Osteocyte (in vitro differentiated cells): ENCODE results near the gene SLC8A2. TPM values are rescaled to one million over a fixed set of nuclear protein-coding genes. Genes with fewer than 3 reads are reported as not detected.
"Not testable (repeated sequence)": the region's sequence is repeated elsewhere in the genome, so short reads cannot be mapped to it uniquely, and the experiment has no call there.

Experiments
- DNase-seq: peaks from one replicate; pipeline ENCODE4 v3.0.0; 2021; ENCODE audit warnings: mixed read lengths; ENCODE audit not compliant: unreplicated experiment; ENCODE audit errors: extremely low spot score
- H3K27ac Mint-ChIP-seq: one replicate; pipeline ENCODE4 v1.8.0; 2021; ENCODE audit warnings: mild to moderate bottlenecking, mixed read lengths; ENCODE audit not compliant: unreplicated experiment
- H3K27me3 Mint-ChIP-seq: one replicate; pipeline ENCODE4 v1.8.0; 2021; ENCODE audit warnings: mixed read lengths; ENCODE audit not compliant: unreplicated experiment
- H3K36me3 Mint-ChIP-seq: one replicate; pipeline ENCODE4 v1.8.0; 2021; ENCODE audit warnings: mixed read lengths; ENCODE audit not compliant: unreplicated experiment
- H3K4me1 Mint-ChIP-seq: one replicate; pipeline ENCODE4 v1.8.0; 2021; ENCODE audit warnings: mixed read lengths; ENCODE audit not compliant: unreplicated experiment
- H3K4me3 Mint-ChIP-seq: one replicate; pipeline ENCODE4 v1.8.0; 2021; ENCODE audit warnings: mild to moderate bottlenecking, moderate library complexity, mixed read lengths; ENCODE audit not compliant: unreplicated experiment
- H3K9me3 Mint-ChIP-seq: one replicate; pipeline ENCODE4 v1.8.0; 2021; ENCODE audit warnings: mixed read lengths; ENCODE audit not compliant: unreplicated experiment
- total RNA-seq: library from RNA; stranded (reverse); gene quantifications from 2 replicates; pipeline ENCODE4 v1.2.1, GENCODE V29; 2021
- TF ChIP-seq, protein P1 (sequence below): fragments of 200-600 bp; sonication (generic); IDR thresholded peaks from 2 replicates; pipeline ENCODE4 v1.5.0; 2021; ENCODE audit warnings: antibody characterized with exemption, mild to moderate bottlenecking, moderate library complexity

SLC8A2 gene
- total RNA-seq, 1 donor from 2014 or later: not detected

DNA sequence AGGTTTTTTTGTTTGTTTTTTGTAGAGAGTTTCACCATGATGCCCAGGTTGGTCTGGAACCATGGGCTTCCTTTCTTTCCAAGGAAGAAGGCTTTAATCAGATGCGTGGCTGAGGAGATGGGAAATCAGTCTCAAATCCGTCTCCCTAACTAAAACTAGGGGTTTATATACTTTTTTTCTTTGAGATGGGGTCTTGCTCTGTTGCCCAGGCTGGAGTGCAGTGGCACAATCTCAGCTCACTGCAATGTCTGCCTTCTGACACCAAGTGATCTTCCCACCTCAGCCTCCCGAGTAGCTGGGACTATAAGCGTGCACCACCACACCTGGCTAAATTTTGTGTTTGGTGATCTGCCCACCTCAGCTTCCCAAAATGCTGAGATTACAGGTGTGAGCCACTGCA lies 87.2 kb downstream of the SLC8A2 start:
- not testable (repeated sequence) for H3K27me3 Mint-ChIP-seq, H3K4me1 Mint-ChIP-seq, H3K27ac Mint-ChIP-seq, DNase-seq, H3K4me3 Mint-ChIP-seq, H3K9me3 Mint-ChIP-seq
- H3K36me3 Mint-ChIP-seq: peaks cover 17% of the 10 kb centered on the region

DNA sequence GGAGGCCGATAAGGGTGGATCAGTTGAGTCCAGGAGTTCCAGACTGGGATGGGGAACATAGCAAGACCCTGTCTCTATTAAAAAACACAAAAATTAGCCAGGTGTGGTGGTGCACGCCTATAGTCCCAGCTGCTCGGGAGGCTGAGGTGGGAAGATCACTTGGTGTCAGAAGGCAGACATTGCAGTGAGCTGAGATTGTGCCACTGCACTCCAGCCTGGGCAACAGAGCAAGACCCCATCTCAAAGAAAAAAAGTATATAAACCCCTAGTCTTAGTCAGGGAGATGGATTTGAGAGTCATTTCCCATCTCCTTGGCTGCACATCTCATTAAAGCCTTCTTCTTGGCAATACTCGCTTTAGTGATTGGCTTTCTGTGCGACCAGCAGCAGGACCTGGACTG lies 87.8 kb downstream of the SLC8A2 start:
- H3K27ac Mint-ChIP-seq, DNase-seq, H3K4me1 Mint-ChIP-seq, H3K9me3 Mint-ChIP-seq, H3K4me3 Mint-ChIP-seq, H3K27me3 Mint-ChIP-seq: not testable (repeated sequence)
- peaks cover 17% of the 10 kb centered on the region for H3K36me3 Mint-ChIP-seq

DNA sequence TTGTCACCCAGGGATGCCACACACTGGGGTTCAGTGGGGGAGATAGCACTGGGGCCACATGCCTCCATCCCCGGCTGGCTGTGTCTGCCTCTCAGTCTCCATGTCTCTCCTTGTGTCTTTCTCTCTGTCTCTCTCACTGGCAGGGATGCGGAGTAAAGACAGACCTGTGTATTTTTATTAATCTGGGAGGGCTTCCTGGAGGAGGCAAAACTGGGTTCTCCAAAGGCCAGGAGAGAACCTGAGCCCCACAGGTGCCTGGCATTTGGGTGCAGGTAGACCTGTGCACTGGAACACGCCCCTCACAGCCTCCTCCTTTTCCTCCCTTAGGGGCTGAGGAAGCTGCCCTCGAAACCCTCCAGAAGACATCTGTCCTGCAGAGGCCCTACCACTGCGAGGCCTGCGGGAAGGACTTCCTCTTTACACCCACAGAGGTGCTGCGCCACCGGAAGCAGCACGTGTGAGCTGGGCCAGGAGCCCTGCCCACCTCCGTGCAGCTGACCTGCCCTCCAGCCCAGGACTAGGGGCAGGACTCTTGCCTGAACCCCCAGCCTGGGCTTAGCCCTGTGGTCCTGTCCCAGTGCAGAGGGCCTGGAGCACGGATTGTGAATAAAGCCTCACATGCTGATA lies 89.9 kb downstream of the SLC8A2 start:
- no peak overlapping the region for H3K4me3 Mint-ChIP-seq
- H3K9me3 Mint-ChIP-seq: no peaks in the 10 kb centered on the region
- no peaks in the 10 kb centered on the region for H3K27me3 Mint-ChIP-seq
- H3K4me1 Mint-ChIP-seq: no peaks in the 10 kb centered on the region
- TF ChIP-seq, protein P1, sequence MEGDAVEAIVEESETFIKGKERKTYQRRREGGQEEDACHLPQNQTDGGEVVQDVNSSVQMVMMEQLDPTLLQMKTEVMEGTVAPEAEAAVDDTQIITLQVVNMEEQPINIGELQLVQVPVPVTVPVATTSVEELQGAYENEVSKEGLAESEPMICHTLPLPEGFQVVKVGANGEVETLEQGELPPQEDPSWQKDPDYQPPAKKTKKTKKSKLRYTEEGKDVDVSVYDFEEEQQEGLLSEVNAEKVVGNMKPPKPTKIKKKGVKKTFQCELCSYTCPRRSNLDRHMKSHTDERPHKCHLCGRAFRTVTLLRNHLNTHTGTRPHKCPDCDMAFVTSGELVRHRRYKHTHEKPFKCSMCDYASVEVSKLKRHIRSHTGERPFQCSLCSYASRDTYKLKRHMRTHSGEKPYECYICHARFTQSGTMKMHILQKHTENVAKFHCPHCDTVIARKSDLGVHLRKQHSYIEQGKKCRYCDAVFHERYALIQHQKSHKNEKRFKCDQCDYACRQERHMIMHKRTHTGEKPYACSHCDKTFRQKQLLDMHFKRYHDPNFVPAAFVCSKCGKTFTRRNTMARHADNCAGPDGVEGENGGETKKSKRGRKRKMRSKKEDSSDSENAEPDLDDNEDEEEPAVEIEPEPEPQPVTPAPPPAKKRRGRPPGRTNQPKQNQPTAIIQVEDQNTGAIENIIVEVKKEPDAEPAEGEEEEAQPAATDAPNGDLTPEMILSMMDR: no peak
- peaks cover 20% of the 10 kb centered on the region for H3K36me3 Mint-ChIP-seq
- no peak overlapping the region for H3K27ac Mint-ChIP-seq
- DNase-seq: no peak

DNA sequence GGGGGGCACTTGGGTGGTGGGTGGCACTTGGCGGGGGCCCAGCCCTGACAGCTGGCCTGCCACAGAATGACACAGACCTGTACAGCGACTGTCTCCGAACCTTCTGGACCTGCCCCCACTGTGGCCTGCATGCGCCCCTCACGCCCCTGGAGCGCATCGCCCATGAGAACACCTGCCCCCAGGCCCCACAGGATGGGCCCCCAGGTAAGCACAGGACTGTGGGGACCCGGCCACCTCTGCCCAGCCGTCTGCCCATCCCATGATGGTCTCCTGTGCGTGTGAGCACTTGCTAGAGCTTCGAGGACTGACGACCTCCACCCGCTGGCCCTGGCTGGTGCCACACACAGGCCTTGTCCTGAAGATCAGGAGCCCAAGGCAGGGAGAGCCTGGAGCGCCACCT lies 90.6 kb downstream of the SLC8A2 start:
- H3K36me3 Mint-ChIP-seq: peaks cover 21% of the 10 kb centered on the region
- H3K9me3 Mint-ChIP-seq: no peaks in the 10 kb centered on the region
- no peak overlapping the region for H3K4me3 Mint-ChIP-seq
- H3K27me3 Mint-ChIP-seq: no peaks in the 10 kb centered on the region
- TF ChIP-seq, protein P1: no peak
- H3K4me1 Mint-ChIP-seq: no peaks in the 10 kb centered on the region
- DNase-seq: no peak
- H3K27ac Mint-ChIP-seq: no peak overlapping the region

DNA sequence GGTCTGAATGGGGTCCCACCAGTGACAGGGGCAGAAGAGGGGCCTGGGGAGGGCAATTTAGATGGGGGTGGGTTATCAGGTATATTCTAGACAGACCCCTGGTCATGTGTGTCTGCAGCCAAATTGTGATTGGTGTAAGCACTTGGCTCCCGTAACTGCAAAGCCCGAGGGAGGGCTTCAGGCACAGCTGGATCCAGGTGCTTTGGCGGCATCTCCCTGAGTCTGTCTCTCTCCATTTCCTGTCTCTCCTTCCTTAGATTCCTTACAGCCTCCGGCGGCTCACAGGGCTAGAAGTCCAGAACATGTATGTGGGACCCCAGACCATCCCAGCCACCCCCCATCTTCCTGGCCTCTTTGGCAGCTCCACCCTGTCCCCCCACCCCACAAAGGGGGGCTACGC lies 91.1 kb downstream of the SLC8A2 start:
- Mint-ChIP-seq H3K27me3 (no peaks in the 10 kb centered on the region), H3K36me3 (peaks cover 25% of the 10 kb centered on the region), H3K4me3 (no peak overlapping the region), H3K9me3 (no peaks in the 10 kb centered on the region), H3K4me1 (no peaks in the 10 kb centered on the region), H3K27ac (no peak overlapping the region)
- TF ChIP-seq, protein P1: no peak
- no peak for DNase-seq

DNA sequence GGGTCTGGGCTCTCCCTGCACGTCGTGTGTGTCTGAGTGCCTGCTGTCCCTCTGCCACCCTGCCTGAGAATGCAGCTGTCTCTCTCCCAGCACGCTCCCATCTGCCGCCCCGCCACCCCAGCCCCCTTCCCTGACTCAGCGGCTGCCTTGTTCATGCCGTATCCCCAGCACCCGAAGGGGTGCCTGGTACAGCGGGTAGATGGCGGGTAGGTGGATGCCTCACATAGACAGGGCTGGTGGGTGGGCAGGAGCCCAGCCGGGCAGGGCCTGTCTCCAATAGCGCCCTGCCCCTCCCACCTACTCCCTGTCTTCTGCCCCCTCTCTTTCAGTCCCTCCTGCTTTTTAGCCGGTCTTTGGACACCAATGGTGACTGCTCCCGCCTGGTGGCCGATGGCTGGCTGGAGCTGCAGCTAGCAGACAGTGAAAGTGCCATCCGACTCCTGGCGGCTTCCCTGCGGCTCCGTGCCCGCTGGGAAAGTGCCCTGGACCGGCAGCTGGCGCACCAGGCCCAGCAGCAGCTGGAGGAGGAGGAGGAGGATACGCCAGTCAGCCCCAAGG lies 92.2 kb downstream of the SLC8A2 start:
- Mint-ChIP-seq H3K9me3 (no peaks in the 10 kb centered on the region), H3K27me3 (no peaks in the 10 kb centered on the region), H3K27ac (no peak overlapping the region), H3K36me3 (peaks cover 28% of the 10 kb centered on the region), H3K4me1 (no peaks in the 10 kb centered on the region), H3K4me3 (no peak overlapping the region)
- DNase-seq: no peak
- TF ChIP-seq, protein P1: no peak
